ENCODE measurements around the gene CDRT4.
"Not testable (repeated sequence)": the region's sequence is repeated elsewhere in the genome, so short reads cannot be mapped to it uniquely, and the experiment has no call there.

The CDRT4 gene

DNA sequence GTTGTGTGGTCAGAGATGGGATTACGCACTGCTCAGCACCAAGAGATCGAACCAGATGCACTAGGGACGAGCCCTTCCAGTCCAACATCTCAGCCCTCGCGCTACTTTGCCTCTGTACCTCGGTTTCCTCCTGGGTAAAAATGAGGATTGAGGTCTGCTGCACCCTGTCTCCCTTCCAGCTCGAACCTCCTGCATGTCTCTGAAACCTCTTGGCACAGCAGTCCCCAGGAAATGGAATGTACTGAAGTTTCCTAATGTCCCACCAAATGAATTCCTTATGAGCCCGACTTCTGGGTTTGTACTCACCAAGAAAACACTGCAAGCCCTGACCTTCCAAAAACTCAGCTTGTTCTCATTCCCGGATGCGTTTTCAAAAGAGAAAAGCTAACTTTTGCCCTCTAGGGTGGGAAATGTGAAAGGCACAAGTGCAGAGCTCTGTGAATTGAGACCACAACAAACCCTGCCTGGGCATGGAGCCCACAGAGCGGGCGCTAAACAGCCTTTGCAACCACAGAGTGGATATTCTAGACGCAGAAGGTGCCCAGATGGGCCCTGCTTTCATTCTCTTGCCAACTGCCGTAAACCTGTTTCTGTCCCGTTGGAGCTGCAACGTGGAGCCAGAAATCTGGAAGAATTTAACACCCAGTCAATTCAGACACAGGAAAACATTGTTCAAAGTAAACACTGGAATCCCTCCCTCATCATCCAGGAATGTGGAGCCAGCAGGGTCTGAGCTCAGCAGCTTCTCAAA is 10.3 kb downstream of the CDRT4 start:
- DNase-seq = peak; percentile 83

DNA sequence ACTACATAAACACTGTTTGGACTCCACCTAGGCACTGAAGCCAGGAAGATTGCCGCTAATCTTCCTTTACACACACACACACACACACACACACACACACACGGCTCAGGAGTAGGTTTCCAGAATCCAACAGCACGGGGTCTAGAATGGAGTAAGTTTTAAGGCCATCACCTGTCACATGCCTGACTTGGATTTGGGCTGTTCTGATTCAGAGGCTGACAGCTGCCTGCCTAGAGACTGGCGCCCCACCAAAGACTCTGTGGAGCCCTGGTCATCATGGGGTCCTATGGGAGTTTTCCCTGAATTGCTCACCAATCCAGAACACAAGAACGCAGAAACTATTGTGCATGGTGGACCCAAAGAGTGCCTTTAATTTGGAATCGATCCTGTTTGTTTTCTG is 10.9 kb downstream of the CDRT4 start:
- DNase-seq = no peak

DNA sequence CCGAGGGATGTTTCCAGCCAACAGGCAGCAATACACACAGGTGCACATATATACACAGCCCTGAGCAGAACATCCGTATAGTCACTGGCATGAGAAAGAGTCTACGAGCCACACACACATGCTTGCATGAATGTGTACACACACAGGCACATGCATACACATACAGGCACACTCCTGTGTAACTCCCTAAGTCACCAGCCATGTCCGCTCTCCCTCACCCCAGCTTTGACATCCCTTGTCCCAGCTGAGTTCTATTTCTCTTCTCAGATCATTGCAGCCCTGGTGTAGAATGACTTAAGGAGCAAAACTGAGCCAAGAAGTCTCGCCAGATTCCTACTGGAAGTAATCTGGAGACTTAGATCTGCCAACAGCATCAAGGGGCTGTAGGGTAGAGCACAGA is 13.1 kb downstream of the CDRT4 start:
- no peak for DNase-seq

DNA sequence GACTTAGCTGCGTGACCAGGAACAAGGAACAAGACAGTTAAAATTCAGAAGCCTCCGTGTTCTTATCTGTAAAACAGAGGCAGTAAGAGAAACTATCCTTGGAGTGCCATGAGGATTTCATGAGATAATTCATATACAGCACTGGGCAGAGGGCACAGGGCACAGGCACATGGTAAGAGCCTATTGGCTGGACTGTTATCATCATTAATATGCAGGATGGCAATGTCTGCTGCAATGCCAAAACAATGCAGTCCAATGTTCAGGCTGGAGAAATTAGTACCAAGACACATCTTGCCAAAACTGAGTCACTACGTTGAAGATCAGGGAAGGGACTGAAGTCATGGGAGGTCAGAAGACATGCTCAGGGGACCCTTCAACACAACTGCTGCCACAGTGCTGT is 13.6 kb downstream of the CDRT4 start:
- DNase-seq = no peak

- DNase-seq = no peak
Observed at GRCh38 chr17:15453246-15453645, 14.2 kb downstream of the CDRT4 start.

DNA sequence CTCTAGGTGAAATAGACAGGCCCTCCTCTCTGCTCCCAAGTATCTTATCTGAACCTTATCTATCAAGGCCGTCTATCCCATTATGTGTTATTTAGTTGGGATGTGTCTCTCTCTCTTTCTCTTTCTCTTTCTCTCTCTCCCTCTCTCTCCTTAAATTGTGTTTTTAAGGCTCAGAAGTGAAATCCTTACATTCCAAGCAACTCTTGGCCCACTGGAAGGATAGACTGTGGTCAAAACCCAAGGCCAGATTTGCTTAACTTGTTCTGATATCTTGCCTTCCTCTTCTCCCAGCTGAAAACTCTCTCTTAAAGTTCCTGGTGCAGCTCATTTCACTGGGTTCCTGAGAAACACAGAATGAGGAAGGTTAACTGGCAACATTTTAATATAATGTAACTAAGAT is 14.7 kb downstream of the CDRT4 start:
- no peak for DNase-seq

GRCh38 chr17:15451680-15452079 is 15.7 kb downstream of the CDRT4 start:
- no peak for DNase-seq

GRCh38 chr17:15448580-15448956 is 18.9 kb downstream of the CDRT4 start:
- no peak for DNase-seq

DNA sequence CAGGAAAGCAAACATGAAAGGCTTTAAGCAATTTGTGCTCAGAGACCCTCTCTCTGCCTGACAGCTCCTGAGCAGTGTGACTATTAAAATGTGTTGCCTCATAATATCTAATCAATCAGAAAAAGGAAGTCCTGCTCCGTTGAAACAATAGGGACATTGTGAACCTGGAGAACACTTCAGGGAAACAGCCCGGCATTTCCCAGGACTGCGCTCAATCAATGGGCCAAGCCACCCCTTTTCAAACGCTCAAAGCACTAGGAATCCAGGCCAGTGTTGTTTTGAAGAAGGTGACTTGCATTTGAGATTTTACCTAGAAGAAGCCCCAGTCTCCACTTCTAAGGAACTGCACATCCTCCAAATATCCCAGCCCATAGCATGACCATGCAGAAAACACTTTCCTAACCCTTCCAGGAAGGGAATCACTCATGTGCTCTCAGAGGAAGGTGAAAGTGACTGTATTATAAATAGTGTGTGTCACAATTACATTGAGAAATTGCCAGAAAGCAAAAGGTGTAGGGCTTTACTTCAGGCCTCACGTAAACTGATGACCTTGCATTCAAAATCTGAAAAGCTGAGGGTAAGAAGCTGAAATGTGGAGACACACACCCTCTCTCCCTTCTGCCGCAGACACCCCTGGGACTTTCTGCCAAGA is 19.4 kb downstream of the CDRT4 start:
- no peak for DNase-seq

DNA sequence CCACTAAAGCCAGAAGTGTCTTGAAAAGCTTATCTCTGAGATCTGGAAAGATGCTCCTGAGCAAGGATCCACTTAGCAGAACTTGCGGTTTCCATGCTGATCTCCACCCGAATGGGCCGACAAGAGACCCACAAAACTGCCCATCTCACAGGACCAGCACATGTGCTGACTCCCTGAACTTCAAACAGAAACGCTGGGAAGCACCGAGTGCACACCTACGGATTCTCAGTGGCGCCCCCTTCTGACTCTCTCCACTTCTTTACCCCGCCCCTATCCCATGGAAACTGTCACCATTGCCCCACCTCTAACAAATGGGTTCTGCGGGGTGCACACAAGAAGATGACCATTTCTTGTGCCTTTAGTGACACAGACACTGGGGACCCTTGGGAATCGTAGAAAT is 21.4 kb downstream of the CDRT4 start:
- DNase-seq = no peak

DNA sequence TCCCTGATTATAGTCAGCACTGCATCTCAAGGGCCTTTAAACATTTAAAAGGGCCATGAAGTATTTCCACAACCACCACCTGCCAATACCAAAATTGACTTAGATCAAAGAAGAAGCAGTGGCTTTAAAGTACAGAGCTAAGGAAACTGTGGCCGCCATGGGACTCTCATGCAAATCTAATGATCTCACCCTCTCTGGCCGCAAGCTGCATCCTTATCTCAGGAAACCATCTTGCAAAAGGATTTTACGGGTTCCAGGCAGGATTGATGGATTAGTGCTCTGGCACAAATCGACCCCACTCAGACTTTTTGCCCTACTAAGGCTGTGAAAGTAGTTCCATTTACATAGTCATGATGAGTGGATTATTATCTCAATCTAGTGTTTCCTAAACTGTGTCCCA is 22.6 kb downstream of the CDRT4 start:
- DNase-seq = no peak

DNA sequence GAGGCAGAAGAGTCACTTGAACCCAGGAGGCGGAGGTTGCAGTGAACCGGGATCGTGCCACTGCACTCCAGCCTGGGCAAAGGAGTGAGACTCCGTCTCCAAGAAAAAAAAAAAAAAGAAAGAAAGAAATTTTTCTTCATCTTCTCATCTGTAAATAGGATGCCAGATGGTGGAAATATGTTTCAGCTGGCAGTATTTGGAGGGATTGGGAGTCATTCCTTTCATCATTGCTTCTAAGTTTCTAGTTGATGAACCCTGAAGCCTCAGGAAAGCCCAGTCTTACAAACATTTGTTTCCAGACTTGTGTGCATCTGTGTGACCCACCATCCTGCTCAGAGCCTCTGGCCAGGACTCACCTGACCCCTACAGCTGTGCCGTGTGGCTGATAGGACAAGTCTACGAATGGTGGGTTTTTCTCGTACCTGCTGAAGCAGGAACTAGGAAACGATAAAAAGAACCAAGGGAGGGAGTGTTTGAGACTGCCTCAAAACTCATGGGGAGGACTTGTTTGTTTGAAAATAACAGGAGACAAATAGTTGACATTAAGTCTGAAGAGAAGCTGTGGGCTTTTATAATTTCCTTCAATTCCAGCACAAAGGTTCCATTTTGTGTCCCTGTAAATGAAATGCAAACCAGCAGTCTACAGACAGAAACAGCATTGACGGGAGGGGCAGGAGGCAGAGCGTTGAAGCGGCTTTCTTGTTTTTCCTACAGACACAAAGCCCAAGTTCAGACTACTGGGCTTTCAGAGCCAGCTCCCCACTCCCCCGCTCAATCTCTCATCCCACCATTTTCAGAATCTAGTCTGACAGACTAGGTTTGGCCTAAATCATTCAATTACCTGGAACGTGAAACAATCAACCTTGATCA is 24.9 kb downstream of the CDRT4 start:
- DNase-seq = peak; percentile 0

- DNase-seq = no peak
Observed at GRCh38 chr17:15441315-15441714, 26.1 kb downstream of the CDRT4 start.

- no peak for DNase-seq
Observed at GRCh38 chr17:15440347-15440746, 27.1 kb downstream of the CDRT4 start.

DNA sequence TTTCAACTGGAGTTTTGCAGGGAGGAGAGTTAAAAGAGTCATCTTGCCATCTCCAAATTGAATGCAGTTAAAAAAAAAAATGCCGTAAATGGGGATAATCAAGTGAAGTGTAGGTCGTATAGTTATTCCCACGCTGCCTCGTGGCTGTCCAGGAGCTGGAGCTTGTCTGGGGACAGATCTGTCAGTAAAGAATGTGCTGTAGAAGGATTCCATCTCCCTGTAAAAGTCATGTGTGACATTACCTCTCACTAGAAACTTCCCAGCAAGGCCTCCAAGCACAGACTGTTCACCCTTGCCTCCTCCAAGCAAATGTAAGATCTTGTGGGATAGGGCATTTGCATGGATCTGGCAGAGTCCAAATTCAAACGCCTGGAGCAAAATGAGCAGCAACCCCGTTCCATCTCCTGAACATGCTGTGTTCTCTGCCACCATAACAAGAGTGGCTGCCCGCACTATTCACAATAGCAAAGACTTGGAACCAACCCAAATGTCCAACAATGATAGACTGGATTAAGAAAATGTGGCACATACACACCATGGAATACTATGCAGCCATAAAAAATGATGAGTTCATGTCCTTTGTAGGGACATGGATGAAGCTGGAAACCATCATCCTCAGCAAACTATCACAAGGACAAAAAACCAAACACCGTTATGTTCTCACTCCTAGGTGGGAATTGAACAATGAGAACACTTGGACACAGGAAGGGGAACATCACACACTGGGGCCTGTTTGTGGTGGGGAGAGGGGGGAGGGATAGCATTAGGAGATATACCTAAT is 28.0 kb downstream of the CDRT4 start:
- DNase-seq = not testable (repeated sequence)

- no peak for DNase-seq
Observed at GRCh38 chr17:15438491-15439105, 28.8 kb downstream of the CDRT4 start.

GRCh38 chr17:15437303-15437635 is 30.2 kb downstream of the CDRT4 start:
- no peak for DNase-seq

DNA sequence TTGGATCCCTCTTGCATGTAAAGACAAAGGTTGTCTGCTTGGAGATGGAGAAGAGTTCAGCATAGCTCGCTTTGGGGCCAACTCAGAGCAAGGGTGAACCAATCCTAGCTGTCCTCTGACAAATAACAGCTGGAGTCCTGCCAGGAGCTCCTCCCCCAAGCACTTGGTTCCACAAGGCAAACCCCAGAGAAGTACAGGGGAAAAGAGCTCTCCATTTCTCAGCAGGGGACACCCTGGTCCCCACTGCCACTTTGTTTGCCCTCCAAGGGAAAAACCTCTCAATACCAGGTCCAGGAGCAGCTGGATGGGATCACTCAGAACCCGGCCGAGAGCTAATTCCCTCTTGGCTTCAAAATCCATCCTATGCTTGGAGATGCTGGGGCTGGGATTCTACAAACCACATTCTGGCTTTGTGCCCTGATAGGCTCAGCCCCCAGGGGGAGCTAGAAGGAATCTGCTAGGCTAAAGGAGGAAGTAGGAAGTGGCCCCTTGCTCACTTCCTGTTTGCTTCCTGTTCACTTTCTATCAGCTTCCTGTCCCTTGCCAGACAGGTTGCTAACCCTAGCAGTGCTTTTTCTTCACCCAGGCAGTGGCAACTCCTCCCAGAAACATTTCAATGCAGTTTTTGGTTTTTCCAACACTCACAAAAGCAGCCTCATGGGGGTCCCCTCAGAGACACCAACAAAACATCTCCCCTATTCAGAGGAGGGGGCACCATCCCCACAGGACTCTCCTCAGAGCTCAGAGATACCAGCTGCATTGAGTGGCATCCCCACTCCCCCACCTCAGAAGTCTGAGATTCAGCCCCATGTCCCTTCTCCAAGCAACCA is 30.7 kb downstream of the CDRT4 start:
- peak; percentile 39 for DNase-seq

DNA sequence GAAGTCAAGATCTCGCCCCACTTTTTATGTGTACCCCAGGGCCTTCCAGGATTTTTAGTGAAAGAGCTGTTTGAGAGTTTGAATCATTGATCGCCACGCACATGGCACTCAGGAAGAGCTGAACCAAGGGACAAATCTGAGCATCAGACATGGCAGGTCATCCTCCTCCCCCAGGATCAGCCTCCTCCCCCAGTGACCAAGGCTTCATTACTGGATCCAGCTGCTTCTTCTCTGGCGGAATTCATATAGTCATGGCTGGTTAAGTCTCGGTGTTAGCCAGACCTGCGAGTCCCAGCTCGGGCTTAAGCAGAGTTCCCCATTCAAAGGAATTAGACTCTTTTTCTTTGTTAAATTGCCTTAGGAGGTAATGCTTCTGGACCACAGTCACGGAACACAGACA is 32.5 kb downstream of the CDRT4 start:
- DNase-seq = no peak

GRCh38 chr17:15432807-15433611 is 34.4 kb downstream of the CDRT4 start:
- no peak for DNase-seq

- DNase-seq = no peak
Observed at GRCh38 chr17:15431766-15432165, 35.7 kb downstream of the CDRT4 start.

All from NCI-H2171 treated with DMSO at 0.1 percent for 48 hours (cell line).